GM21526 (cell line): ENCODE results near the gene MTNR1A.
"Not testable (repeated sequence)": the region's sequence is repeated elsewhere in the genome, so short reads cannot be mapped to it uniquely, and the experiment has no call there.

Experiments used
- ATAC-seq: cut with Tn5 transposase; IDR thresholded peaks from one replicate; pipeline ENCODE4 v1.9.1; 2021; ENCODE audit warnings: moderate library complexity; ENCODE audit not compliant: unreplicated experiment, low FRiP score

The MTNR1A gene

GRCh38 chr4:186566068-186566467 is 10.7 kb upstream of the MTNR1A start:
- no peak for ATAC-seq

- ATAC-seq, result no peak
Observed at GRCh38 chr4:186563761-186564160, 8.4 kb upstream of the MTNR1A start.

DNA sequence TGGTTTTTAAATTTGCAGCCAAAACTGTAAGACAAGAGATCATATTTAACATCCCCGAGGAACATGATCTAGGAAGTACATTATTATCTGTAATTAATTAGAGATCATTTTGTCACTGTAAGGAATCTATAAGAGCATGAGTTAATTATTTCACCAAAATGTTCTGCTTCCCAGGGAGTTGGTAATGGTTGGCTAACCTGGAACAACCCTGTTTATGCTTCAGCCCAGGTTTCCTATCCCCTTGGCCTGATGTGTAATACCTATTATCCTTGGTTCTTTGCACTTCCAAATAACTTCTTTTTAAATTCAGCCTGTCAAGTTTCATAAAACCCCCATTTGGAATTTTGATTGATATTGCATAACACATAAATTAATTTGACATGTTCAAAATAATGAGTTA is 6.4 kb upstream of the MTNR1A start:
- ATAC-seq, result no peak

DNA sequence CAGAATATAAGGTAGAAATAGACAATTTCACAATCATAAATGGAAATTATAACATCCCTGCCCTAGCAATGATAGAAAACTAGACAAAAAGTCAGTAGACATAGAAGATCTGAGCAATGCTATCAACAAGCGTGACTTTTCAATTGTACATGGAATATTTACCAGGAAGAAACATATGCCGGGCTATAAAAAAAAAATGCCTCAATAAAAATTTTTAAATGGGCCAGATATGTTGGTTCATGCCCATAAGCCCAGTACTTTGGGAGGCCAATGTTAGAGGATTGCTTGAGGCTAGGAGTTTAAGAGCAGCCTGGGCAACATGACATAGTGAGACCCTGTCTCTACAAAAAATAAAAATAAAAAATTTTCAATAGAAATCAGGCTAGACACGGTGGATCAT is 5.3 kb upstream of the MTNR1A start:
- ATAC-seq, result no peak

- ATAC-seq, result no peak
Observed at GRCh38 chr4:186557486-186557885, 2.1 kb upstream of the MTNR1A start.

DNA sequence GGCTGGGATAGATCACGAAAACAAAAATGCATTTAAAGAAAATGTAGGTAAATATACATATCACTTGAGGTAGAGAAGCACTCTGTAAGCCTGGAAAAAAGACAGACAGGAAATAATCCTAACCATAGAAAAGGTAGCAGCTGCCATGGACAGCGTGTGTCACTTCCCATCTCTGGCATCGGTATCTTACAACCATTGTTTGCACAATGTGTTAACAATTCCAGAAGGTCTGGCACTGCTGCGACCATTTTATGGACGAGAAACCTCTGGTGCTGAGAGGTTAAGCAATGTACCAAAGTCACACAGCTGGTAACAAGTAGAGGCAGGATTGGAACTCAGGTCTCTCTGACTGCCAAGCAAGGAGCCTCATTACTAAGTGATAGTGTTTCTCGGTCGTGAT is 1.7 kb upstream of the MTNR1A start:
- ATAC-seq, result no peak

DNA sequence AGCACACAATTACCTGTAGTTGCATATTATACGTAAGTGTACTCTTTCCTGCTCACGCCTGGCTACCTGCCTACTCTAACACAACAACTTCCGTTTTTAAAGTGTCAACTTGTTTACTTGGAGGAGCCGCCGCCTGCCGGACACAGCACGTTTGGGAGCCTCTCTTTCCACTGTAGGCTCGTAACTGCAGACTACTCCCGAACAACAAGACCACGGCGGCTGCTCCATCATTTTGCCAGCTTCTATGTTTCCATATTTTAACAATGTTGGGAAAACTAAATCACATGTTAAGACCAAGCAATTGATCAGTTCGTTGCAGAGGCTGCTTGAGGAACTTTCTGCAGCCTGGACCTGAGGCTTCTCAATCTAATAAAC is 841 bp downstream of the MTNR1A start:
- ATAC-seq, result no peak

GRCh38 chr4:186553717-186554116 is 1.6 kb downstream of the MTNR1A start:
- ATAC-seq, result no peak

DNA sequence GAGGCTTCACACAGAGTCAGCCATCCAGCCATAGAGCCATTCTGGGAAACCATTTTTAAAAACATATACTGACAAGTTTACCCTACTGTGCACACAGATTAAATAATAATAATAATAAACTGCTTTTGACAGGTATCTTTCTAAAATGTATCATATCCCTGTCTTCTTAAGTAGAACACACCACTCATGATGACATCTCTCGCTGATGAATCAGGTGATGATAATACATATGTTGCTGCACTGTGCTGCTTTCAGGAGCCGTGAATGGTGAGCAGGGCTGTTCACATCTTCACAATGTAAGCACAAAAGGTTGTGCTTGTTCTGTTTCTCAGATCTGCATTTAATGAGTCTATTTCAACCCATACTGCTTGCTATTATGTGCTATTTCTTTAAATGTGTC is 3.5 kb downstream of the MTNR1A start:
- no peak for ATAC-seq

GRCh38 chr4:186545436-186545835 is 9.9 kb downstream of the MTNR1A start:
- no peak for ATAC-seq

DNA sequence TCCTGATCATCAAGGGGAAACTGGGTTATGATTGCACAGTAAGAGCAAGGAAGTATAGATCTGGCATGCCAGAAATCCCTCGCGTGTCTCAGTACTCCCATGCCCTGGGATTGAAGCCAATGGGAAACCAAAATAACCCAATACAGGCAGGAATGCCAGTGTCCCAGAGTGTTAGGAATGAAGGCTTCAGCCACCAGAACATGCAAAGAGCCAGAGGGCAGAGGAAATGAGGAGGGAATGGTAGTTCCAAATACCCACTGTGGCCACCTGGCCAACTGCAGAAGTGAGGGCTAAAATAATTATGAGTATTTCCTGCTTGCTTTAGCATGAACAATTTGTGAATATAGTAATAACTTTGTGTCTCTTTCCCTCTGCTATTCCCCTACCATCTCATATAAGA is 12.2 kb downstream of the MTNR1A start:
- ATAC-seq, result no peak

GRCh38 chr4:186541801-186542200 is 13.6 kb downstream of the MTNR1A start:
- no peak for ATAC-seq

GRCh38 chr4:186537843-186538521 is 17.4 kb downstream of the MTNR1A start:
- no peak for ATAC-seq

GRCh38 chr4:186536285-186536684 is 19.1 kb downstream of the MTNR1A start:
- ATAC-seq, result no peak

- no peak for ATAC-seq
Observed at GRCh38 chr4:186534056-186534455, 21.3 kb downstream of the MTNR1A start.

GRCh38 chr4:186523927-186524326 is 31.4 kb downstream of the MTNR1A start:
- not testable (repeated sequence) for ATAC-seq

GRCh38 chr4:186516287-186516686 is 39.1 kb downstream of the MTNR1A start:
- no peak for ATAC-seq

- no peak for ATAC-seq
Observed at GRCh38 chr4:186514271-186514950, 41.0 kb downstream of the MTNR1A start.

DNA sequence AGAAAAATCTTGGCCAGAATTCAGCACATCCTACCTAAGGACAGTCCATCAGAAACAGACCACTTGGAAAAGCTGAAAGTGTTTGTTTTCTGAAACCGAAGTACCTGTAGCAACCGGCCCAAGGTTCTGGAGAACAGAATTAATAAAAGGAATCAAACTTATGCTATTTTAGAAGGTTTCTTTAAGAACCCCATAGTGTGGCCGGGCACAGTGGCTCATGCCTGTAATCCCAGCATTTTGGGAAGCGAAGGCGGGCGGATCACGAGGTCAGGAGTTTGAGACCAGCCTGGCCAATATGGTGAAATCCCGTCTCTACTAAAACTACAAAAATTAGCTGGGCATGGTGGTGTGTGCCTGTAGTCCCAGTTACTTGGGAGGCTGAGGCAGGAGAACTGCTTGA is 50.6 kb downstream of the MTNR1A start:
- not testable (repeated sequence) for ATAC-seq

GRCh38 chr4:186502231-186502630 is 53.1 kb downstream of the MTNR1A start:
- no peak for ATAC-seq

DNA sequence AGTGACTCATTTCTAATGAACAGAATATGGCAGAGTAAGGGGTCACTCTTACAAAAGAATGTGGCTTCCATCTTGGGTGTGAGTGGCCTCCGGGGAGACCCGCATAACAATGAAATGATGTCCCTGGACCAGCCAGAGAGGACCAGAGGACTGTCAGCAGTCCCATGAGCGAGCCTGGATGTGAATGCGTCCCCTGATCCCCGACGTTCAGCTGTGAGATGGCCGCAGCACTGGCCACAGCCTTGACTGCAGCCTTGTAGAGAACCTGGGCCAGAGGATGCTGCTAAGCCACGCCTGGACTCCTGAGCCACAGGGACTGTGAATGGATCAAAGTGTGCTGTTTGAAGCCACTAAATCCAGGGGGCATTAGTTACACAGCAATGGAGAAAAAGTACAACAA is 53.8 kb downstream of the MTNR1A start:
- ATAC-seq, result no peak

- ATAC-seq, result no peak
Observed at GRCh38 chr4:186500721-186501304, 54.6 kb downstream of the MTNR1A start.
